GM23338 (cell line): Measurements from ENCODE around the gene RPL32. TPM values are rescaled to one million over a fixed set of nuclear protein-coding genes. Genes with fewer than 3 reads are reported as not detected.

Experiments
- ATAC-seq: fragments of 200-7000 bp; cut with Tn5 transposase; 3 replicates; pipeline ENCODE4 v1.9.1; 2020
- DNase-seq: peaks from one replicate; pipeline ENCODE4 v3.0.0-alpha.2; 2015; ENCODE audit warnings: low spot score
- H2AFZ ChIP-seq: fragments of 200-600 bp; sonication (generic); 2 replicates; pipeline ENCODE4 v1.8.0; 2016; ENCODE audit warnings: antibody characterized with exemption, mild to moderate bottlenecking, moderate library complexity
- H3F3A ChIP-seq: fragments of 200-600 bp; sonication (generic); replicated peaks from 2 replicates; pipeline ENCODE4 v1.8.0; 2017; ENCODE audit warnings: antibody characterized with exemption, mixed run types, low read depth
- H3K27ac ChIP-seq: fragments of 200-600 bp; sonication (generic); 2 replicates; pipeline ENCODE4 v1.6.1; 2016; ENCODE audit warnings: low read depth
- H3K27me3 ChIP-seq: fragments of 200-600 bp; sonication (generic); 2 replicates; pipeline ENCODE4 v1.8.0; 2016; ENCODE audit warnings: mild to moderate bottlenecking, mixed run types, moderate library complexity; ENCODE audit not compliant: insufficient read depth
- H3K36me3 ChIP-seq: fragments of 200-600 bp; sonication (generic); 2 replicates; pipeline ENCODE4 v1.8.0; 2016; ENCODE audit warnings: mild to moderate bottlenecking; ENCODE audit not compliant: insufficient read depth
- H3K4me1 ChIP-seq: fragments of 200-600 bp; sonication (generic); 2 replicates; pipeline ENCODE4 v1.8.0; 2016; ENCODE audit warnings: mild to moderate bottlenecking, moderate library complexity; ENCODE audit not compliant: insufficient read depth
- H3K4me2 ChIP-seq: fragments of 200-600 bp; sonication (generic); 2 replicates; pipeline ENCODE4 v1.7.1; 2017; ENCODE audit warnings: mixed run types
- H3K4me3 ChIP-seq: fragments of 200-600 bp; sonication (generic); 2 replicates; pipeline ENCODE4 v1.6.1; 2016; ENCODE audit warnings: mixed run types
- H3K79me2 ChIP-seq: fragments of 200-600 bp; sonication (generic); replicated peaks from 2 replicates; pipeline ENCODE4 v1.8.0; 2017; ENCODE audit warnings: mild to moderate bottlenecking; ENCODE audit not compliant: insufficient read depth
- H3K9me2 ChIP-seq: fragments of 200-600 bp; sonication (generic); 2 replicates; pipeline ENCODE4 v1.8.0; 2017; ENCODE audit not compliant: insufficient read depth
- H4K20me1 ChIP-seq: fragments of 200-600 bp; sonication (generic); replicated peaks from 2 replicates; pipeline ENCODE4 v1.8.0; 2017; ENCODE audit warnings: mild to moderate bottlenecking; ENCODE audit not compliant: insufficient read depth
- H3K27ac Mint-ChIP-seq: 2 replicates; pipeline ENCODE4 v1.8.0; 2020; ENCODE audit warnings: inconsistent platforms, mild to moderate bottlenecking, moderate library complexity, mixed read lengths
- H3K27me3 Mint-ChIP-seq: 3 replicates; pipeline ENCODE4 v1.8.0; 2022; ENCODE audit warnings: low read depth, mild to moderate bottlenecking, moderate library complexity, mixed read lengths, inconsistent platforms; ENCODE audit not compliant: insufficient read depth, poor library complexity
- H3K36me3 Mint-ChIP-seq: 3 replicates; pipeline ENCODE4 v1.8.0; 2021; ENCODE audit warnings: low read depth, mild to moderate bottlenecking, inconsistent platforms, moderate library complexity, mixed read lengths
- H3K4me1 Mint-ChIP-seq: 3 replicates; pipeline ENCODE4 v1.8.0; 2020; ENCODE audit warnings: mild to moderate bottlenecking, inconsistent platforms, mixed read lengths
- H3K4me3 Mint-ChIP-seq: 3 replicates; pipeline ENCODE4 v1.8.0; 2021; ENCODE audit warnings: moderate library complexity, mild to moderate bottlenecking, inconsistent platforms, mixed read lengths
- H3K9me3 Mint-ChIP-seq: 3 replicates; pipeline ENCODE4 v1.8.0; 2020; ENCODE audit warnings: moderate library complexity, mild to moderate bottlenecking, inconsistent platforms, mixed read lengths
- EZH2phosphoT487 ChIP-seq: fragments of 200-600 bp; sonication (generic); IDR thresholded peaks from one replicate; pipeline ENCODE4 v1.8.1; 2018; ENCODE audit warnings: antibody characterized with exemption; ENCODE audit not compliant: unreplicated experiment
- STAT1 ChIP-seq: IDR thresholded peaks from one replicate; pipeline ENCODE4 v1.6.1; 2016; ENCODE audit warnings: antibody characterized with exemption; ENCODE audit not compliant: unreplicated experiment
- polyA plus RNA-seq: library from polyadenylated mRNA; unstranded; fragments of >200 nt; fragmentation: Nextera tagmentation; extraction: Ambion mirVana; gene quantifications from 2 replicates; pipeline ENCODE4 v1.2.1, GENCODE V29; 2016
- total RNA-seq: library from RNA; depleted of rRNA; stranded (reverse); fragments of >200 nt; shearing (Covaris generic); gene quantifications from 2 replicates; pipeline ENCODE4 v1.2.3, GENCODE V29; 2014
- TF ChIP-seq, protein P1 (sequence below): IDR thresholded peaks from one replicate; pipeline ENCODE4 v1.6.1; 2018; ENCODE audit warnings: antibody characterized with exemption; ENCODE audit not compliant: unreplicated experiment
- TF ChIP-seq, protein P2 (sequence below), 2 experiments: fragments of 200-600 bp in 1 of 2; sonication (generic) in 1 of 2; conservative IDR thresholded peaks; 2 replicates each; pipeline versions ENCODE4 v1.5.1 to v1.6.1; 2016 to 2017; ENCODE audit warnings: antibody characterized with exemption in 2 of 2, low read depth in 2 of 2, mild to moderate bottlenecking in 2 of 2, moderate library complexity in 1 of 2
- TF ChIP-seq, protein P3 (sequence below): fragments of 250-450 bp; sonication (Bioruptor Pico); IDR thresholded peaks from 2 replicates; pipeline ENCODE4 v1.5.0; 2020; ENCODE audit warnings: mild to moderate bottlenecking, moderate library complexity

The RPL32 gene
- total and polyA plus RNA-seq, 2 experiments from 2014 or later, result 561 to 2,550 TPM

DNA sequence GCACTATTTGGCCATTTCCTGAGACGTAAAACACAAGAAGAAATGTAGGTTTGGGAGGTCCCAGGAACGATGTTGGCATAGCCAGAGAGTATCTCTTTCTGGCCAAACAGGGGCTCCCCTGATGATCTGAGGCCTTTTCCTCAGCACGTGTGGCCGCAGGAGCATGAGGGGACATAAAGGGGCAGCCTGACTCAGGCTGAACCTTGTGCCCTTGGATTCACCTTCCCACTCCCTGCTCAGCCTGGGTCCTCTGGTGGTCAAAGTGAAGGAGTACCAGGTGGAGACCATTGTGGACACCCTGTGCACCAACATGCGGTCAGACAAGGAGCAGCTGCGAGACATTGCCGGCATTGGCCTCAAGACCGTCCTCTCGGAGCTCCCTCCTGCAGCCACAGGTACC, 34.3 kb downstream of the RPL32 start:
- H3F3A ChIP-seq, result no peaks in the 10 kb centered on the region
- TF ChIP-seq, protein P1, sequence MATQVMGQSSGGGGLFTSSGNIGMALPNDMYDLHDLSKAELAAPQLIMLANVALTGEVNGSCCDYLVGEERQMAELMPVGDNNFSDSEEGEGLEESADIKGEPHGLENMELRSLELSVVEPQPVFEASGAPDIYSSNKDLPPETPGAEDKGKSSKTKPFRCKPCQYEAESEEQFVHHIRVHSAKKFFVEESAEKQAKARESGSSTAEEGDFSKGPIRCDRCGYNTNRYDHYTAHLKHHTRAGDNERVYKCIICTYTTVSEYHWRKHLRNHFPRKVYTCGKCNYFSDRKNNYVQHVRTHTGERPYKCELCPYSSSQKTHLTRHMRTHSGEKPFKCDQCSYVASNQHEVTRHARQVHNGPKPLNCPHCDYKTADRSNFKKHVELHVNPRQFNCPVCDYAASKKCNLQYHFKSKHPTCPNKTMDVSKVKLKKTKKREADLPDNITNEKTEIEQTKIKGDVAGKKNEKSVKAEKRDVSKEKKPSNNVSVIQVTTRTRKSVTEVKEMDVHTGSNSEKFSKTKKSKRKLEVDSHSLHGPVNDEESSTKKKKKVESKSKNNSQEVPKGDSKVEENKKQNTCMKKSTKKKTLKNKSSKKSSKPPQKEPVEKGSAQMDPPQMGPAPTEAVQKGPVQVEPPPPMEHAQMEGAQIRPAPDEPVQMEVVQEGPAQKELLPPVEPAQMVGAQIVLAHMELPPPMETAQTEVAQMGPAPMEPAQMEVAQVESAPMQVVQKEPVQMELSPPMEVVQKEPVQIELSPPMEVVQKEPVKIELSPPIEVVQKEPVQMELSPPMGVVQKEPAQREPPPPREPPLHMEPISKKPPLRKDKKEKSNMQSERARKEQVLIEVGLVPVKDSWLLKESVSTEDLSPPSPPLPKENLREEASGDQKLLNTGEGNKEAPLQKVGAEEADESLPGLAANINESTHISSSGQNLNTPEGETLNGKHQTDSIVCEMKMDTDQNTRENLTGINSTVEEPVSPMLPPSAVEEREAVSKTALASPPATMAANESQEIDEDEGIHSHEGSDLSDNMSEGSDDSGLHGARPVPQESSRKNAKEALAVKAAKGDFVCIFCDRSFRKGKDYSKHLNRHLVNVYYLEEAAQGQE, result no peak
- no peak for TF ChIP-seq EZH2phosphoT487
- TF ChIP-seq STAT1, result no peak
- TF ChIP-seq, protein P2, sequence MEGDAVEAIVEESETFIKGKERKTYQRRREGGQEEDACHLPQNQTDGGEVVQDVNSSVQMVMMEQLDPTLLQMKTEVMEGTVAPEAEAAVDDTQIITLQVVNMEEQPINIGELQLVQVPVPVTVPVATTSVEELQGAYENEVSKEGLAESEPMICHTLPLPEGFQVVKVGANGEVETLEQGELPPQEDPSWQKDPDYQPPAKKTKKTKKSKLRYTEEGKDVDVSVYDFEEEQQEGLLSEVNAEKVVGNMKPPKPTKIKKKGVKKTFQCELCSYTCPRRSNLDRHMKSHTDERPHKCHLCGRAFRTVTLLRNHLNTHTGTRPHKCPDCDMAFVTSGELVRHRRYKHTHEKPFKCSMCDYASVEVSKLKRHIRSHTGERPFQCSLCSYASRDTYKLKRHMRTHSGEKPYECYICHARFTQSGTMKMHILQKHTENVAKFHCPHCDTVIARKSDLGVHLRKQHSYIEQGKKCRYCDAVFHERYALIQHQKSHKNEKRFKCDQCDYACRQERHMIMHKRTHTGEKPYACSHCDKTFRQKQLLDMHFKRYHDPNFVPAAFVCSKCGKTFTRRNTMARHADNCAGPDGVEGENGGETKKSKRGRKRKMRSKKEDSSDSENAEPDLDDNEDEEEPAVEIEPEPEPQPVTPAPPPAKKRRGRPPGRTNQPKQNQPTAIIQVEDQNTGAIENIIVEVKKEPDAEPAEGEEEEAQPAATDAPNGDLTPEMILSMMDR (conservative IDR thresholded peaks at IDR 0.05; ENCODE audit: low read depth in 2 of 2), result peak in 1 of 2 experiments; percentile 30; a peak in 2 of 4 replicates
- TF ChIP-seq, protein P3, sequence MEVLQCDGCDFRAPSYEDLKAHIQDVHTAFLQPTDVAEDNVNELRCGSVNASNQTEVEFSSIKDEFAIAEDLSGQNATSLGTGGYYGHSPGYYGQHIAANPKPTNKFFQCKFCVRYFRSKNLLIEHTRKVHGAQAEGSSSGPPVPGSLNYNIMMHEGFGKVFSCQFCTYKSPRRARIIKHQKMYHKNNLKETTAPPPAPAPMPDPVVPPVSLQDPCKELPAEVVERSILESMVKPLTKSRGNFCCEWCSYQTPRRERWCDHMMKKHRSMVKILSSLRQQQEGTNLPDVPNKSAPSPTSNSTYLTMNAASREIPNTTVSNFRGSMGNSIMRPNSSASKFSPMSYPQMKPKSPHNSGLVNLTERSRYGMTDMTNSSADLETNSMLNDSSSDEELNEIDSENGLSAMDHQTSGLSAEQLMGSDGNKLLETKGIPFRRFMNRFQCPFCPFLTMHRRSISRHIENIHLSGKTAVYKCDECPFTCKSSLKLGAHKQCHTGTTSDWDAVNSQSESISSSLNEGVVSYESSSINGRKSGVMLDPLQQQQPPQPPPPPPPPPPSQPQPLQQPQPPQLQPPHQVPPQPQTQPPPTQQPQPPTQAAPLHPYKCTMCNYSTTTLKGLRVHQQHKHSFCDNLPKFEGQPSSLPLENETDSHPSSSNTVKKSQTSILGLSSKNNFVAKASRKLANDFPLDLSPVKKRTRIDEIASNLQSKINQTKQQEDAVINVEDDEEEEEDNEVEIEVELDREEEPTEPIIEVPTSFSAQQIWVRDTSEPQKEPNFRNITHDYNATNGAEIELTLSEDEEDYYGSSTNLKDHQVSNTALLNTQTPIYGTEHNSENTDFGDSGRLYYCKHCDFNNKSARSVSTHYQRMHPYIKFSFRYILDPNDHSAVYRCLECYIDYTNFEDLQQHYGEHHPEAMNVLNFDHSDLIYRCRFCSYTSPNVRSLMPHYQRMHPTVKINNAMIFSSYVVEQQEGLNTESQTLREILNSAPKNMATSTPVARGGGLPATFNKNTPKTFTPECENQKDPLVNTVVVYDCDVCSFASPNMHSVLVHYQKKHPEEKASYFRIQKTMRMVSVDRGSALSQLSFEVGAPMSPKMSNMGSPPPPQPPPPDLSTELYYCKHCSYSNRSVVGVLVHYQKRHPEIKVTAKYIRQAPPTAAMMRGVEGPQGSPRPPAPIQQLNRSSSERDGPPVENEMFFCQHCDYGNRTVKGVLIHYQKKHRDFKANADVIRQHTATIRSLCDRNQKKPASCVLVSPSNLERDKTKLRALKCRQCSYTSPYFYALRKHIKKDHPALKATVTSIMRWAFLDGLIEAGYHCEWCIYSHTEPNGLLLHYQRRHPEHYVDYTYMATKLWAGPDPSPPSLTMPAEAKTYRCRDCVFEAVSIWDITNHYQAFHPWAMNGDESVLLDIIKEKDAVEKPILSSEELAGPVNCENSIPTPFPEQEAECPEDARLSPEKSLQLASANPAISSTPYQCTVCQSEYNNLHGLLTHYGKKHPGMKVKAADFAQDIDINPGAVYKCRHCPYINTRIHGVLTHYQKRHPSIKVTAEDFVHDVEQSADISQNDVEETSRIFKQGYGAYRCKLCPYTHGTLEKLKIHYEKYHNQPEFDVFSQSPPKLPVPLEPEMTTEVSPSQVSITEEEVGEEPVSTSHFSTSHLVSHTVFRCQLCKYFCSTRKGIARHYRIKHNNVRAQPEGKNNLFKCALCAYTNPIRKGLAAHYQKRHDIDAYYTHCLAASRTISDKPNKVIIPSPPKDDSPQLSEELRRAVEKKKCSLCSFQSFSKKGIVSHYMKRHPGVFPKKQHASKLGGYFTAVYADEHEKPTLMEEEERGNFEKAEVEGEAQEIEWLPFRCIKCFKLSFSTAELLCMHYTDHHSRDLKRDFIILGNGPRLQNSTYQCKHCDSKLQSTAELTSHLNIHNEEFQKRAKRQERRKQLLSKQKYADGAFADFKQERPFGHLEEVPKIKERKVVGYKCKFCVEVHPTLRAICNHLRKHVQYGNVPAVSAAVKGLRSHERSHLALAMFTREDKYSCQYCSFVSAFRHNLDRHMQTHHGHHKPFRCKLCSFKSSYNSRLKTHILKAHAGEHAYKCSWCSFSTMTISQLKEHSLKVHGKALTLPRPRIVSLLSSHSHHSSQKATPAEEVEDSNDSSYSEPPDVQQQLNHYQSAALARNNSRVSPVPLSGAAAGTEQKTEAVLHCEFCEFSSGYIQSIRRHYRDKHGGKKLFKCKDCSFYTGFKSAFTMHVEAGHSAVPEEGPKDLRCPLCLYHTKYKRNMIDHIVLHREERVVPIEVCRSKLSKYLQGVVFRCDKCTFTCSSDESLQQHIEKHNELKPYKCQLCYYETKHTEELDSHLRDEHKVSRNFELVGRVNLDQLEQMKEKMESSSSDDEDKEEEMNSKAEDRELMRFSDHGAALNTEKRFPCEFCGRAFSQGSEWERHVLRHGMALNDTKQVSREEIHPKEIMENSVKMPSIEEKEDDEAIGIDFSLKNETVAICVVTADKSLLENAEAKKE (CRISPR knock-in tag), result no peak

More for the DNA sequence above, 34.3 kb downstream of the RPL32 start:
- Histone ChIP-seq H4K20me1 (no peaks in the 10 kb centered on the region), H3K27ac (no peak overlapping the region), H3K4me1 (peaks cover 8% of the 10 kb centered on the region), H3K4me2 (no peak overlapping the region), H3K36me3 (0 out of 2 replicates have a peak, but pooled peaks cover 4% of the 10 kb centered on the region), H3K27me3 (no peaks in the 10 kb centered on the region), H3K9me2 (no peaks in the 10 kb centered on the region), H3K4me3 (no peak overlapping the region), H3K79me2 (no peaks in the 10 kb centered on the region), H2AFZ (no peak overlapping the region)
- ATAC-seq (no peak), DNase-seq (no peak)
- Mint-ChIP-seq H3K4me3 (no peak overlapping the region), H3K27ac (no peak overlapping the region), H3K4me1 (peaks cover 15% of the 10 kb centered on the region), H3K27me3 (peaks cover 4% of the 10 kb centered on the region), H3K9me3 (no peaks in the 10 kb centered on the region), H3K36me3 (peaks cover 24% of the 10 kb centered on the region)
